Muscle layer of duodenum (tissue), 2 donors: ENCODE measurements around the gene ROGDI.
A peak's percentile ranks its signal among the peaks of the same experiment; 100 is the strongest.

Source experiments
- H3K27ac ChIP-seq: one replicate; pipeline ENCODE4 v1.7.0; 2013; ENCODE audit warnings: mild to moderate bottlenecking, low read length
- H3K27me3 ChIP-seq: one replicate; pipeline ENCODE4 v1.7.0; 2013; ENCODE audit warnings: low read depth, mild to moderate bottlenecking, control low read depth, low read length
- H3K36me3 ChIP-seq, 2 donors: one replicate each; pipeline ENCODE4 v1.7.0; 2013; ENCODE audit warnings: low read length in 2 of 2, control low read depth in 1 of 2, mild to moderate bottlenecking in 1 of 2; ENCODE audit not compliant: insufficient read depth in 2 of 2, control insufficient read depth in 1 of 2
- H3K4me1 ChIP-seq, 2 donors: one replicate each; pipeline ENCODE4 v1.7.0; 2013; ENCODE audit warnings: low read length in 2 of 2, mild to moderate bottlenecking in 2 of 2, control low read depth in 1 of 2, moderate library complexity in 1 of 2; ENCODE audit not compliant: insufficient read depth in 2 of 2, control insufficient read depth in 1 of 2
- H3K4me3 ChIP-seq, 2 donors: one replicate each; pipeline ENCODE4 v1.7.0; 2013; ENCODE audit warnings: low read length in 2 of 2, low read depth in 1 of 2, mild to moderate bottlenecking in 1 of 2
- H3K9me3 ChIP-seq, 2 donors: one replicate each; pipeline ENCODE4 v1.7.0; 2013; ENCODE audit warnings: low read length in 2 of 2, control low read depth in 1 of 2, mild to moderate bottlenecking in 1 of 2; ENCODE audit not compliant: control insufficient read depth in 1 of 2
- donor health status: healthy.

ROGDI gene

DNA sequence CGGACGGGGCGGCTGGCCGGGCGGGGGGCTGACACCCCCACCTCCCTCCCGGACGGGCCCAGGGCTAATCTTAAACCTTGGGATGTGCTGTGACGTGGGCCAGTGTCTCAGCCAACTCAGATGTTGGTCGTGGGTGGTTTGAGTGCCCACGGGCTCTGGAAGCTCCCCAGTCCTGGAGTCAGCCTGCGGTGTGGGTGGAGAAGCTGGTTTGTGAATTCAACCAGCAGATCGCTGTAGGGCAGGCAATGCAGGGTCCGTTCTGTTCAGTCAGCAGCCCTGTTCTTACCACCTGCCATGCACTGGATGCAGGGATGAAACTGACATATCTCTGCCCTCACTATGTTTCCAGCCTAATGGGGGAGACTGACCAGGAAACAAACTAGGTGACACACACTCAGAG lies 27.4 kb downstream of the ROGDI start:
- H3K4me3 ChIP-seq = no peak overlapping the region
- no peaks in the 10 kb centered on the region for H3K9me3 ChIP-seq
- no peaks in the 10 kb centered on the region for H3K27me3 ChIP-seq
- no peaks in the 10 kb centered on the region for H3K36me3 ChIP-seq
- no peak overlapping the region for H3K27ac ChIP-seq
- no peaks in the 10 kb centered on the region for H3K4me1 ChIP-seq

DNA sequence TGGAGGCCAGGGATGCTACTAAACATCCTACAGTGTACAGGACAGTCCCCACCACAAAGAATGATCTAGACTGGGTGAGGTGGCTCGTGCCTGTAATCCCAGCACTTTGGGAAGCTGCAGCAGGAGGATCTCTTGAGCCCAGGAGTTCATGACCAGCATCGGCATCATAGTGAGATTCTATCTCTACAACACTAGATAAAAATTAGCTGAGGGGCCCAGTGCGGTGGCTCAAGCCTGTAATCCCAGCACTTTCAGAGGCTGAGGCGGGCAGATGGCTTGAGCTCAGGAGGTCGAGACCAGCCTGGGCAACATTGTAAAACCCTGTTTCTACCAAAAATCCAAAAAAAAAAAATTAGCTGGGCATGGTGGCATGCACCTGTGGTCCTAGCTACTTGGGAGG lies 30.1 kb downstream of the ROGDI start:
- no peaks in the 10 kb centered on the region for H3K27me3 ChIP-seq
- no peaks in the 10 kb centered on the region for H3K9me3 ChIP-seq

DNA sequence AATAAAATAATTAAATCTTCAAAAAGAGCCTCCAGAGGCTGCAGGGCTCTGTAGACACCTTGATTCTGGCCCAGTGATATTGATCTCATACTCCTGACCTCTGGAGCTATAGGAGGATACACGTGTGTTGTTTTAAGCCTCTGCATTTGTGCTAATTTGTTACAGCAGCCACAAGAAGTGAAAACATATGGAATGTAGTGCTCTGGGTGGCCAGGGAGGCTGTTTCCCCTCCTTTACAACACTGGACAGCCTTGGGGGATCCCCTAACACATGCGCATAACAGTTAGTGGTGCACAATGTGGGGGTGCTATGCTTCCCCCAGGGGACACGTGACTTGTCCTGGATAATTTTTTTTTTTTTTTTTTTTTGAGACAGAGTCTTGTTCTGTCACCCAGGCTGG lies 30.8 kb downstream of the ROGDI start:
- Histone ChIP-seq H3K36me3 (no peaks in the 10 kb centered on the region), H3K27me3 (no peaks in the 10 kb centered on the region), H3K27ac (no peak overlapping the region), H3K4me3 (no peak overlapping the region), H3K9me3 (no peaks in the 10 kb centered on the region), H3K4me1 (peaks cover 0 to 12% of the 10 kb centered on the region in 2 donors)

More for the DNA sequence above, 30.1 kb downstream of the ROGDI start:
- Histone ChIP-seq H3K4me3 (no peak overlapping the region), H3K27ac (no peak overlapping the region), H3K36me3 (no peaks in the 10 kb centered on the region), H3K4me1 (peaks cover 0 to 12% of the 10 kb centered on the region in 2 donors)

DNA sequence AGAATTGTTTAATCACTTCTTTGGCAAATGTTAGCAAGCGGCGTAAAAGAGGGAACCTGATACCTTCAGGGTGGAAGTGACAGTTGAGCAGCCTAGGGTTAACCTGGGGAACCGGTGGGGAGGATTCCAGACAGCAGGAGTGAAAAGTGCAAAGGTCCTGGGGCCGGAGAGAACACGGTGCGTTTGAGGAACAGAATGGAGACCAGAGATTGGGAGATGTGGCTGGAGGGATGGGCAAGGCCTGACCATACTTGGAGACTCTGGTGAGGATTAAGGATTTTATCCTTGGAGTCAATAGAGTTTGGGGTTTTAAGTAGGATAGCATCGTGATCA lies 33.2 kb downstream of the ROGDI start:
- no peaks in the 10 kb centered on the region for H3K27me3 ChIP-seq
- H3K27ac ChIP-seq = peak overlapping the region; percentile 45
- H3K9me3 ChIP-seq = no peaks in the 10 kb centered on the region
- peak overlapping the region; percentile 61 to 66 for H3K4me3 ChIP-seq
- peaks cover 5 to 30% of the 10 kb centered on the region in 2 donors for H3K4me1 ChIP-seq
- peaks cover 0 to 9% of the 10 kb centered on the region in 2 donors for H3K36me3 ChIP-seq

DNA sequence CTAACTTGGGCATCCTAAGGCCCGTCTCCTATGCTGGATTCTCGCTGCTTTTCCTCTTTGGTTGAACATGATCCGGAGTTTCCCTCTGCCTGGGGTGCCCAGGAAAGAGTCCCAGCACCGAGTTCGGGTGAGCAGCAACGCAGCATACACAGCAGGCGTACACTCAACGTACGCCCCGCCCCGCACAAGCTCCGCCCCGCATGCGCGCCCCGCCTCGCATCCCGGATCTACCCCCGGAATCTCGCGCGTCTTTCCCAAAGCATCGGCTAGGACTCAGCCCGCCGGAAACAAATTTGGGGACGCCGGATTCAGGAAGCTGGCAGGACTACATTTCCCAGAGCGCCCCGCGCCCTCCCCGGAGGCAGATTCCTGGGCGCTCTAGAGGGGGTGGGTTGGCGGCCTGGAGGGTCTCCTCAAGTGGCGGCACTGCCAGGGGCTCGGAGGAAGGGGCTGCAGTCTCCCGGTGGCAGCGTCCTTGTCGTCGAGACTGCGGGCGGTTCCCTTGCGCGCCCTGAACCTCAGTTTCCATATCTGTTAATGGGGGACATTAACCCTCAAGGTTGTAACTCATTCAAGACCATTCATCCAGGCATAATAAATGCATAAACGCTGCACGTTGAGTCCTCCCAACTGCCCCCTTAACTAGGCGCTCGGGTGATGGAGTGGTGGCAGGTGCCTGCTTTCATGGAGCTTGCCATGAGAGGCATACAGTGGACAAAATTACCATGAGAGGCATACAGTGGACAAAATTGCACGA lies 33.7 kb downstream of the ROGDI start:
- no peaks in the 10 kb centered on the region for H3K9me3 ChIP-seq
- H3K27me3 ChIP-seq = no peaks in the 10 kb centered on the region
- peak overlapping the region; percentile 61 to 66 for H3K4me3 ChIP-seq
- H3K27ac ChIP-seq = peak overlapping the region; percentile 78
- peaks cover 5 to 30% of the 10 kb centered on the region in 2 donors for H3K4me1 ChIP-seq
- peaks cover 0 to 12% of the 10 kb centered on the region in 2 donors for H3K36me3 ChIP-seq

DNA sequence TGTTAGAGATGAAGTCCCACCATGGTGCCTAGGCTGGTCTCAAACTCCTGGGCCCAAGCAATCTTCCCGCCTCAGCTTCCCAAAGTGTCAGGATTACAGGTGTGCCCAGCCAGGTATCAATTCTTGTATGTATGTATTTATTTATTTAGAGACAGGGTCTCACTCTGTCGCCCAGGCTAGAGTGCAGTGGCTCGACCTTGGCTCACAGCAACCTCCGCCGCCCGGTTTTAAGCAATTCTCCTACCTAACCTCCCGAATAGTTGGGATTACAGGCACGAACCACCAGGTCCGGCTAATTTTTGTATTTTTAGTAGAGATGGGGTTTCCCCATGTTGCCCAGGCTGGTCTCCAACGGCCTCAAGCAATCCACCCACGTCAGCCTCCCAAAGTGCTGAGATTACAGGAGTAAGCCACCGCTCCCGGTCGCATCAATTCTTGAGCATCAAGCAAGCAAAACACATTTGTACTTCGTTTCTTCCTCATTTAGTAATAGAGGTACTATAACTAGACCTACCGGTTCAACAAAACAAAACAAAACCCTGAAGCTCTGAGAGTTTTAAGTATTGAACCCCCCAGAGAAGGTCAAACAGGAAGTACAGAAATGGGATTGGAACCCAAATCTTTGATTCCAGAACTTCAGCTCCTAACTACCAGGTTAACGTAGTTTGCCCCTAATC lies 34.4 kb downstream of the ROGDI start:
- no peaks in the 10 kb centered on the region for H3K9me3 ChIP-seq
- H3K4me3 ChIP-seq = peak overlapping the region; percentile 61 to 66
- no peaks in the 10 kb centered on the region for H3K27me3 ChIP-seq
- H3K4me1 ChIP-seq = peaks cover 5 to 33% of the 10 kb centered on the region in 2 donors
- H3K27ac ChIP-seq = peak overlapping the region; percentile 78
- peaks cover 4 to 18% of the 10 kb centered on the region in 2 donors for H3K36me3 ChIP-seq

DNA sequence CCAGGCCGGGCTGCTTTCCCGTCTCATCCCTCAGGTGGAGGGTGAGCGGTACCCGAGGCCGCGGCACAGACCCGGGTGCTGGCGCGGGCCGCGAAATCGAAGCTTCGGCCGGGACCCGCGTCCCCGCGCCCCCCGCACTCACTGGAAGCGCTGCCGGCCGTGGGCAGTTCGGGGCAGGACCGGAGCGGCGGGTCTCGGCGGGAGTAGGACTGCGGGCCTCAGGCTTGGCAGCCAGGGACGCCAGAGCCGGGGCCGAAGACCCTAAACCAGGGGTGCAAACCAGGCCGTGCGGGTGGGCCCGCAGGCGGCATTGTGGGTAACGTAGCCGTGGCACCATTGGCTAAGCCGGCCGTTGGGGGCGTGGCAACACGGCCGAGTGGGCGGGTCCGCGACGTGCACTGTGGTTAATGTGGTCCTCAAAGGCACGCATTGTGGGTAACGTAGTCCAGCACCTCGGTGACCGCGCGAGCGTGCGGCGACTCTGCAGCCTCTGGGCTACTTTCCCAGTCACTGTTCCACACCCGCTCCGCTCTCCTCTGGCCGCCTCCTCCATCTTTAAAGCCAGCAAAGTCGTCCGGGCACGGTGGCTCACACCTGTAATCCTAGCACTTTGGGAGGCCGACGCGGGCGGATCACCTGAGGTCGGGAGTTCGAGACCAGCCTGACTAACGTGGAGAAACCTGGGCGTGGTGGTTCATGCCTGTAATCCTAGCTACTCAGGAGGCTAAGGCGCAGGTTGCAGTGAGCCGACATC lies 35.4 kb downstream of the ROGDI start, which contains the start of gene ZNF500:
Gene ZNF500, minus strand, starts transcription at position 288 of the 754 bp plus-strand sequence. CDS start 1,184 bp downstream, outside the sequence.
- H3K4me1 ChIP-seq = peaks cover 5 to 33% of the 10 kb centered on the region in 2 donors
- H3K27me3 ChIP-seq = no peaks in the 10 kb centered on the region
- H3K36me3 ChIP-seq = peaks cover 9 to 25% of the 10 kb centered on the region in 2 donors
- H3K4me3 ChIP-seq = peak within 1 kb of the TSS; percentile 75 to 98
- no peaks in the 10 kb centered on the region for H3K9me3 ChIP-seq
- peak within 1 kb of the TSS; percentile 78 for H3K27ac ChIP-seq

DNA sequence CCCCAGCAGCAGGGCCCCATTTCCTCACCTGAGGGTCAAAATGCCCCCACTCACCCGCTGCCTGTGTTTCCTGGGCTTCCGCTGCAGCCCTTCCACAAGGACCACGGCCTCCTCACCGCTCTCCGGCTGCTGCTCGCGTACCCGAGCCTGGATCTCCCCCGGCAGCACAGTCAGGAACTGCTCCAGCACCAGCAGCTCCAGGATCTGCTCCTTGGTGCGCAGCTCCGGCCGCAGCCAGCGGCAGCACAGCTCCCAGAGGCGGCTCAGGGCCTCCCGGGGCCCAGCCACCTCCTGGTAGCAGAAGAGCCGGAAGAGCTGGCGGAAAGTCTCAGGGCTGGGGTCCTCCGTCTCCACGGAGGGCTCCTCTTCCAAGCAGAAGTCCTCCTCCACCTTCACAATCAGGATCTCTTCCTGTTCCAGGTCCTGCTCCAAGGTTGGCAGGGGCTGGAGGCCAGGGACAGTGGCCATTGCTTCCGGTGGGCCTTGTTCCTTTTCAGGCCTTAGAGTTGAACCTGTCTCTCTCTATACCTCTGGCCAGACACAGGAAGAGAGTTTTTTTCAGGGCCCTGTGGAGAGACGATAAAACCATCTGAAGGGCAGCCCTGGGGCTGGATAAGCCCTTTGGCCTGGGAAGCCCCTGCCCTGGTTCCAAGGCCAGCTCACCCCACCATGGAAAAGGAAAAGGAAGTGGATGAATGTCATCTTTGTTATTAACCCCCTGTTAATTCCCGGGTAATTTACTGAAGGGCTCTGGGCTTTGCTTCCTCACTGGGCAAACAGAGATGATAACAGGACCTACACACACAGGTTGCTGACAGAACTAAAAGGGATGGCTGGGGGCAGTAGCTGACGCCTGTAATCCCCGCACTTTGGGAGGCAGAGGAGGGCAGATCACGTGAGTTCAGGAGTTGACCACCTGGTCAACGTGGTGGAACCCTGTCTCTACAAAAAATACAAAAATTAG lies 36.6 kb downstream of the ROGDI start:
- H3K27ac ChIP-seq = peak overlapping the region; percentile 56

DNA sequence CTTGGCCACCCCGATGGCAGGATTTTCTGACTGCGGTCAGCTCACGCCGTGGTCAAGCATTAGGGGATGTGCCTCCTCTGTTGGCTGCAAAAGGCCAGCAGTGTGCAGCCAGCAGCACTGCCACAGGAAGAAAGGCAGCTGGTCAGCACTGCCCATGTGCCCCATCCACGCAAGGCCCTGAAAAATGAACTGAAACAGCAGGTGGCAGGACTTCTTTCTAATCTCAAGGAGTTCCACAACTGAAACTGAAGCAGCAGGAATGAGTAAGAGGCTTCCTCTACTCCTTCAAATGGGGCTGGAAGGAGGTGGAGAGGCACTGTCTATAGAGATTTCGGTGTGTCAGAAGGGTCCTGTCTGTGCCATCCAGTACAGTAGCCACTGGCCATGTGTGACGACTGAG lies 38.6 kb downstream of the ROGDI start:
- no peaks in the 10 kb centered on the region for H3K9me3 ChIP-seq
- H3K27me3 ChIP-seq = no peaks in the 10 kb centered on the region
- no peak overlapping the region for H3K27ac ChIP-seq
- H3K36me3 ChIP-seq = peaks cover 25 to 53% of the 10 kb centered on the region in 2 donors
- H3K4me1 ChIP-seq = peaks cover 5 to 41% of the 10 kb centered on the region in 2 donors
- H3K4me3 ChIP-seq = no peak overlapping the region

More for the DNA sequence above, 36.6 kb downstream of the ROGDI start:
- H3K4me3 ChIP-seq = peak overlapping the region; percentile 75 to 98
- H3K27me3 ChIP-seq = no peaks in the 10 kb centered on the region
- H3K36me3 ChIP-seq = peaks cover 12 to 33% of the 10 kb centered on the region in 2 donors
- H3K9me3 ChIP-seq = no peaks in the 10 kb centered on the region
- H3K4me1 ChIP-seq = peaks cover 5 to 33% of the 10 kb centered on the region in 2 donors

DNA sequence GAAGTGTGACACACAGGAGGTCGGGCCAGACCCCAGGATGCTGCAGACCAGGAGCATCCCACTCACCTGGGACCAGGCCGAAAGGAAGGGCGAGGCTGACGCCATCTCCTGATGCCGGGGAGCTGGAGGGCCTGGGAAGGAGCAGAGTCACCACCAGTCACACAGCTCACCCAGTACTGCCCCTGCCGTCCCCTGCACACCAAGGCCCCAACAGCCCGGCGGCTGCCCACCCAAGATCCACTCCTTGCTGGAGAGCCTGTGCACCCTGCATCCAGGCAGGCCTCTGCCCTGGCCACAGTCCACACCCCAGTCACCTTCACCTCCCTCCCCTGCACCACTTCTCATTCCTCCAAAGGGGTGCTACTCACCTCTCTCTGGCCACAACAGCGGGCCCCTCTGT lies 40.2 kb downstream of the ROGDI start:
- Histone ChIP-seq H3K27me3 (no peaks in the 10 kb centered on the region), H3K36me3 (peaks cover 32 to 62% of the 10 kb centered on the region in 2 donors), H3K9me3 (no peaks in the 10 kb centered on the region), H3K4me3 (no peak overlapping the region), H3K4me1 (peaks cover 5 to 34% of the 10 kb centered on the region in 2 donors), H3K27ac (no peak overlapping the region)
